ENCODE data around the gene FBP2.

FBP2 gene

DNA sequence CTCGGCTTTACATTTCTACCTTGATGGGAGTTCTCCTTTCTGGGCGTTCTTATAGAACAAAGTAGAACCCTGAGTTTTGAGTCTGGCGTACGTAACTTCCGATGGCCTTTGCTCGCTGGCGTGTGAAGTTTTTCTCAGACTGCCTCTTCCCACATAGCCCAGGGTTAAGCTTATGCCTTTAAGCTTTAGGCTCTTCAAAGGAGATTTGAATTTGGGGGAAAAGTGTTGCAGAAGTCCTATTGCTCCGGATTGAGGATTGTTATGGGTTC is 13.7 kb upstream of the FBP2 start:
- no peak for DNase-seq (ENCODE audit: low read depth)
- no peak overlapping the region for H3K4me3 ChIP-seq (ENCODE audit: low read depth, low read length)
- TF ChIP-seq CTCF (conservative IDR thresholded peaks at IDR 0.05; ENCODE audit: low read depth, low read length), result no peak

GRCh38 chr9:94606646-94607422 is 13.2 kb upstream of the FBP2 start:
- no peak for TF ChIP-seq CTCF (conservative IDR thresholded peaks at IDR 0.05; ENCODE audit: low read depth, low read length)
- no peak overlapping the region for H3K4me3 ChIP-seq (ENCODE audit: low read depth, low read length)
- no peak for DNase-seq (ENCODE audit: low read depth)

DNA sequence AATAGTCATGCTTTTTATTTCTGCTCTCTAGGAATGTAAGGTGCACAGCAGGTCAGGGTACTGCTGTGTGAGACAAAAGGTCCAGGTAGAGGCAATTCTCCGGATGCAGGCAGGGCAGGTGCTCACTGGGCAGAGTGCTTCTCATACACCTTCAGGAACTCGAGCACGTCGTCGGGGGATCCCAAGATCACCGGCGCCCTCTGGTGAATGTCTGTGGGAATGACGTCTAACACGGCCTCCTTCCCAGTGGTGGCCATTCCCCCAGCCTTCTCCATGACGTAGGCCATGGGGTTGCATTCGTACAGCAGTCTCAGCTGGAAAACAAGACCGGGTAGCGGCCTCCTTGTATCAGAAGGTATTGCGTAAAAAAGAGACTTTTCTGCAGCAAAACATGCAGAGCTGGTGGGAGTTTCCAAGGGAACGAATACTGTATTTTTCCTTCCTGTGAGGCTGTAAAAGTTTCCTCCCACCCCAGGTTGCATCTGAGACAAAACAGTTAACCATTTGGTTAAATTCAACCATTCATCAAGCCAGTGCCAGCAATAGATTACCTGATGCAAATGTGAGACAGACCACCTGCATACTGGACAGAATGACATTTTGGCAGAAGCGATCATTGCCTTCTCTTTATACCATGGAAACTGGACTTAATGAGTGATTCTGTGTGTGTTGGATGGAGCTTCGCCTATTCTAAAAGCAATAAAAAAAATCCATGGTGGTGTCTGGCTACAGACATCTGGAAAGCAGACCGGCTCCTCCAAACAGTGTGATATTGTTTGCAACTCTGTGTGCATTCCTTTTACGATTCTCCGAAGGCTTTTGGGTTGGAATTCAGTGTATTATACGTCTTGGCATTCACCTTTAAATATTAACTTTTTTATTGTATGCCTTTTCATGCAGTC is 9.9 kb upstream of the FBP2 start:
- no peak overlapping the region for H3K4me3 ChIP-seq (ENCODE audit: low read depth, low read length)
- TF ChIP-seq CTCF (conservative IDR thresholded peaks at IDR 0.05; ENCODE audit: low read depth, low read length), result peak; percentile 87
- peak; percentile 89 for DNase-seq (ENCODE audit: low read depth)

DNA sequence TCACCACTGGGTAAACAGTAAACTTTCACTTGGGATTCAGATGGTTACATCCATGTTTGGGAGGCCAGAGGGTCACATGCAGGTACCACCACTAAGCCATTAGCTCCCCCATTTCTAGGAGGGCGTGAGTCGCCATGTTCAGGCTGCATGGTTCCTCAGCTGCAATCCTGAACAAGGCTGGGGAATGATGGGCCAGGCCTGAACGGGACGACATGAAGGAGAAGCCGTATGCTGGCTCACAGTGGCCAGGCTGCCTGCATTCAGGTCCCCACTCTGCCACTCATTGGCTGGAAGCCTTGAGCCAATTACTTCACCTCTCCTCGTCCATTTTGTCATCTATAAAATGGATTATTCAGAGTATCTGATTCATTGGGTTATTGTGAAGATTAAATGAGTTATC is 9.0 kb upstream of the FBP2 start:
- H3K4me3 ChIP-seq (ENCODE audit: low read depth, low read length), result no peak overlapping the region

DNA sequence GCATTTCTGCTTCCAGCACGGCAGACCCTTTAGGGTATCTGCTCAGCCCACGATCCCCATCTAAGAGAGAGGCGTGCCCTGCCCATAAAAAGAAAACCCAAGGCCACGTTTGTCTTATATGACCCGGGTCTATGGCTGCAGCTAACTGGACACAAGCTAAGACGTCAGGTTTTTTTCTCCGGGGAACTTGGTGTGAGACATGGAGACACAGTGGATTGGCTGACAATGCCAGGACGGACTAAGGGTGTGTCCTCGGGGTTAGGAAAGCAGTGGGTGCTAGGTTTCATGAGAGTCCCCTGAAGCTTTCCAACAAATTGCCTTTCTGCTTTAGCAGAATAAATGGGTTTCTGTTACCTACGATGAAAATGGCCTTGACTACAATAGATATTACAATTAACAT is 7.1 kb upstream of the FBP2 start:
- no peak for TF ChIP-seq CTCF (conservative IDR thresholded peaks at IDR 0.05; ENCODE audit: low read depth, low read length)
- H3K4me3 ChIP-seq (ENCODE audit: low read depth, low read length), result no peak overlapping the region
- no peak for DNase-seq (ENCODE audit: low read depth)

More for the DNA sequence above, 9.0 kb upstream of the FBP2 start:
- no peak for TF ChIP-seq CTCF (conservative IDR thresholded peaks at IDR 0.05; ENCODE audit: low read depth, low read length)
- DNase-seq (ENCODE audit: low read depth), result no peak

- no peak for DNase-seq (ENCODE audit: low read depth)
- no peak for TF ChIP-seq CTCF (conservative IDR thresholded peaks at IDR 0.05; ENCODE audit: low read depth, low read length)
- no peak overlapping the region for H3K4me3 ChIP-seq (ENCODE audit: low read depth, low read length)
Measured at GRCh38 chr9:94600258-94600657, 6.6 kb upstream of the FBP2 start.

All from choroid plexus epithelial cell (primary cell).